ENCODE data around the gene NEO1.

Gene NEO1

GRCh38 chr15:73051807-73052652 is at the start of gene NEO1:
Gene NEO1 (plus strand): TSS chr15:73052463. CDS start chr15:73052676, 213 bp downstream.
- peak; percentile 88 for DNase-seq

GRCh38 chr15:73004462-73004861 is 47.8 kb upstream of the NEO1 start:
- no peak for DNase-seq

- DNase-seq = no peak
These were observed 47.2 kb upstream of the NEO1 start for GRCh38 chr15:73005032-73005431.

- no peak for DNase-seq
These were observed 46.8 kb upstream of the NEO1 start for GRCh38 chr15:73005446-73005845.

GRCh38 chr15:73006523-73006922 is 45.7 kb upstream of the NEO1 start:
- DNase-seq = no peak

GRCh38 chr15:73009066-73010056 is 42.9 kb upstream of the NEO1 start:
- no peak for DNase-seq

GRCh38 chr15:73010154-73011152 is 41.8 kb upstream of the NEO1 start:
- no peak for DNase-seq

GRCh38 chr15:73014904-73015303 is 37.4 kb upstream of the NEO1 start:
- no peak for DNase-seq

GRCh38 chr15:73015493-73015892 is 36.8 kb upstream of the NEO1 start:
- no peak for DNase-seq

GRCh38 chr15:73017987-73018386 is 34.3 kb upstream of the NEO1 start:
- DNase-seq = no peak

- no peak for DNase-seq
These were observed 33.1 kb upstream of the NEO1 start for GRCh38 chr15:73019154-73019553.

GRCh38 chr15:73019601-73020146 is 32.6 kb upstream of the NEO1 start:
- no peak for DNase-seq

GRCh38 chr15:73021139-73021621 is 31.1 kb upstream of the NEO1 start:
- no peak for DNase-seq

GRCh38 chr15:73022161-73022560 is 30.1 kb upstream of the NEO1 start:
- DNase-seq = no peak

- no peak for DNase-seq
These were observed 29.2 kb upstream of the NEO1 start for GRCh38 chr15:73023071-73023470.

GRCh38 chr15:73024168-73024567 is 28.1 kb upstream of the NEO1 start:
- no peak for DNase-seq

- no peak for DNase-seq
These were observed 25.7 kb upstream of the NEO1 start for GRCh38 chr15:73026511-73027054.

GRCh38 chr15:73028031-73028430 is 24.2 kb upstream of the NEO1 start:
- no peak for DNase-seq

- DNase-seq = no peak
These were observed 23.3 kb upstream of the NEO1 start for GRCh38 chr15:73028831-73029451.

GRCh38 chr15:73030122-73030679 is 22.1 kb upstream of the NEO1 start:
- no peak for DNase-seq

GRCh38 chr15:73031648-73032047 is 20.6 kb upstream of the NEO1 start:
- no peak for DNase-seq
